T47D (cell line): ENCODE measurements around the gene GPR83.

Experiments used
- DNase-seq, 2 experiments: peaks; one replicate each; pipeline versions ENCODE4 v3.0.0 to v3.0.0-alpha.2; 2011 to 2012; ENCODE audit warnings: low read depth in 1 of 2, low spot score in 1 of 2
- JUND ChIP-seq: IDR thresholded peaks from 2 replicates; pipeline ENCODE4 v1.6.1; 2012; ENCODE audit warnings: low read depth
- in situ Hi-C: cut with HindIII; loops from 2 replicates; pipeline ENCODE4 v1.10.0; 2016; ENCODE audit warnings: low sequenced_read_pairs, low pct_unique_long_range_greater_than_20kb

Gene GPR83

DNA sequence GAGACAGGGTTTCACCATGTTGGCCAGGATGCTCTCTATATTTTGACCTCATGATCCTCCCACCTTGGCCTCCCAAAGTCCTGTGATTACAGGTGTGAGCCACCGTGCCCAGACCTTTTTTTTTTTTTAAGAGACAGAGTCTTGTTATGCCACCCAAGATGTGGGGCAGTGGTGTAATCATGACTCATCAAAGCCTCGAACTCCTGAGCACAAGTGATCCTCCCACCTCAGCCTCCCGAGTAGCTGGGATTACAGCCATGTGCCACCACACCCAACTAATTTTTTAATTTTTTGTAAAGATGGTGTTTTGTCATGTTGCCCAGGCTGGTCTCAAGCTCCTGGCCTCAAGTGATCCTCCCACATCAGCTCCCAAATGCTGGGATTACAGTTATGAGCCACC lies 59.0 kb downstream of the GPR83 start:
- no peak for TF ChIP-seq JUND
- no peak for DNase-seq
- in situ Hi-C loops: no loop called here

DNA sequence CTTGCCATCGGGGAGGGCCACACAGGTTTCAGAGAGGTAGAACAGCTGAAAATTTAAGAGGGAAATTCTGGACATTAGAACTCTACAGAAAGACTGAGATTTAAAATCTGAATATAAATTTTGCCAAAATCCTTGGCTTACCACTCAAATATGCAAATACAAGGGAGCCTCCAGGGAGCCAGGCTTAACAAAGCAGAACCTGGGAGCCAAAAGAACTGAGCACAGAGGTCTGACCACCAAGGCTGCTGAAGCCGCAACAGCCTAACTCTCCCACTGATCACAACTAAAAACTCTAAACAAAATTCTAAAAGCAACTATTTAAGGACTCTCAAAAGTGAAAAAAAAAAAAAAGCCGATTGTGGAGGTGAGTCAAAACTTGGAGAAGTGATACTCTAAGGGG lies 62.6 kb downstream of the GPR83 start:
- no peak for TF ChIP-seq JUND
- no peak for DNase-seq
- in situ Hi-C loops: no loop called here

DNA sequence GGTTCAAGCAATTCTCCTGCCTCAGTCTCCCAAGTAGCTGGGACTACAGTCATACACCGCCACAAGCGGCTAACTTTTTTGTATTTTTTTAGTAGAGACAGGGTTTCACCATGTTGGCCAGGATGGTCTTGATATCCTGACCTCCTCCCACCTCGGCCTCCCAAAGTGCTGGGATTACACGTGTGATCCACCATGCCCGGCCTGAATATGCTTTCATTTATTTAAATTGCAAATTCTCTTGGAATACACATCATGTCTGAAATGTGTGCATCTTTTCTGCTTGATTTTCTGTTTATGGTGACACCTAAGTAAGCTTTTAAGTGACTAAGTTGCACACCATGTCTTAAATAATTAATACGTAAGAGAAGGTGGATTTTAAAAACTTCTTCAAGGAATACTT lies 65.2 kb downstream of the GPR83 start:
- DNase-seq: no peak
- in situ Hi-C loops: no loop called here
- TF ChIP-seq JUND: no peak

- in situ Hi-C loops: no loop called here
- no peak for TF ChIP-seq JUND
- DNase-seq: no peak
Measured at GRCh38 chr11:94332814-94333213, 68.4 kb downstream of the GPR83 start.

DNA sequence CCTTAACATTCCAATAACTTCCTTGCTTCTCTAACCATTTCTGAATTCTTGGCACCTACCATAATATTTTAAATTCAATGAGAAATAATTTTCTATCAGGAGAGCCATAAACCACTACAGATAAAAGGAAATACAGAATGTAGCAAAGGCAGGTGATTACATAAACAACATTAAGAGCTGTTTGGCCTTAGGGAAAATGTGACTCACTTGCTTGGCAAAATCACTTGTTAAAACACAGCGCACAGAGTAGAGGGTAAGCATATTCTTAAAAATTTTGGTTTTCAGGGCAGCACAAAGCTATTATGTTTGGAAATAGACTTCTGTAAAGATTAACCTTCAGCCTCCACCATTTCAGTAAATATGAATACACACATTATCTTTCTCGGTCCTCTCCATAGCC lies 70.4 kb downstream of the GPR83 start:
- in situ Hi-C loops: no loop called here

GRCh38 chr11:94329501-94329900 lies 71.7 kb downstream of the GPR83 start:
- TF ChIP-seq JUND: no peak
- no peak for DNase-seq
- in situ Hi-C loops: no loop called here

More for the DNA sequence above, 70.4 kb downstream of the GPR83 start:
- peak; percentile 57; the same call in 1 of the 2 replicates for TF ChIP-seq JUND
- DNase-seq: peak in 1 of 2 experiments; percentile 34

GRCh38 chr11:94328587-94329080 lies 72.6 kb downstream of the GPR83 start:
- TF ChIP-seq JUND: no peak
- DNase-seq: no peak
- in situ Hi-C loops: no loop called here
